ENCODE results near the gene WSB2.
"Not testable (repeated sequence)": the region's sequence is repeated elsewhere in the genome, so short reads cannot be mapped to it uniquely, and the experiment has no call there.

WSB2 gene

DNA sequence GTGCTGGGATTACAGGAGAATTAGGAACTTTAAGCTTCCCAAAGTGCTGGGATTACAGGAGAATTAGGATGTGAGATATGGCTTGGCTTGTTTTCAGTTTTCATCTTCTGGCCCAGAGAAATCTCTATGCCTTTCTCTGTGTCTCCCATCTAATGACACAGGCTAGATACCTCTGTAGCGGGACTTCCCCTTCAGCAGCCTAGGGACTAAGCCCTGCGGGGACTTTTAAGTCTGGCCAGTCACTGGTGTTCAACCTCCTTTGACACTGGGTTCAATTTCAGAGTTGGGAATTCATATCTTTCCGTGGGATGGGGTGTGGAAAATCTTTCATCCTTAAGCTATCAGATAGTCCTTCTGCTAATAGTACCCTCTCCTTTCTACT lies 38.3 kb downstream of the WSB2 start:
- H3K36me3 ChIP-seq (ENCODE audit: control insufficient read depth, insufficient read depth, low read length) = peaks cover 37% of the 10 kb centered on the region
- H3K27ac ChIP-seq (ENCODE audit: insufficient read depth, low read length, poor library complexity, severe bottlenecking) = no peak overlapping the region

GRCh38 chr12:118022097-118022727 lies 38.8 kb downstream of the WSB2 start:
- not testable (repeated sequence) for H3K27me3 ChIP-seq (replicated peaks; ENCODE audit: control insufficient read depth, insufficient read depth, low read length, poor library complexity, severe bottlenecking); DNase-seq; H3K27ac ChIP-seq (ENCODE audit: insufficient read depth, low read length, poor library complexity, severe bottlenecking); H3K4me1 ChIP-seq (ENCODE audit: control insufficient read depth, insufficient read depth, low read length, poor library complexity, severe bottlenecking); H3K9me3 ChIP-seq (ENCODE audit: control insufficient read depth, low read length); H3K4me3 ChIP-seq (ENCODE audit: insufficient read depth, low read depth, low read length, poor library complexity, severe bottlenecking)
- peaks cover 37% of the 10 kb centered on the region for H3K36me3 ChIP-seq (ENCODE audit: control insufficient read depth, insufficient read depth, low read length)

More for the DNA sequence above, 38.3 kb downstream of the WSB2 start:
- Histone ChIP-seq H3K4me1 (ENCODE audit: control insufficient read depth, insufficient read depth, low read length, poor library complexity, severe bottlenecking) (no peaks in the 10 kb centered on the region), H3K4me3 (ENCODE audit: insufficient read depth, low read depth, low read length, poor library complexity, severe bottlenecking) (no peak overlapping the region), H3K9me3 (ENCODE audit: control insufficient read depth, low read length) (no peaks in the 10 kb centered on the region), H3K27me3 (replicated peaks; ENCODE audit: control insufficient read depth, insufficient read depth, low read length, poor library complexity, severe bottlenecking) (no peaks in the 10 kb centered on the region)
- DNase-seq = no peak

- H3K9me3 ChIP-seq (ENCODE audit: control insufficient read depth, low read length) = no peaks in the 10 kb centered on the region
- H3K36me3 ChIP-seq (ENCODE audit: control insufficient read depth, insufficient read depth, low read length) = peaks cover 19% of the 10 kb centered on the region
- no peaks in the 10 kb centered on the region for H3K27me3 ChIP-seq (replicated peaks; ENCODE audit: control insufficient read depth, insufficient read depth, low read length, poor library complexity, severe bottlenecking)
- no peak for DNase-seq
- H3K27ac ChIP-seq (ENCODE audit: insufficient read depth, low read length, poor library complexity, severe bottlenecking) = no peak overlapping the region
- H3K4me1 ChIP-seq (ENCODE audit: control insufficient read depth, insufficient read depth, low read length, poor library complexity, severe bottlenecking) = peaks cover 7% of the 10 kb centered on the region
- H3K4me3 ChIP-seq (ENCODE audit: insufficient read depth, low read depth, low read length, poor library complexity, severe bottlenecking) = no peak overlapping the region
Observed at GRCh38 chr12:118020036-118020435, 40.9 kb downstream of the WSB2 start.

DNA sequence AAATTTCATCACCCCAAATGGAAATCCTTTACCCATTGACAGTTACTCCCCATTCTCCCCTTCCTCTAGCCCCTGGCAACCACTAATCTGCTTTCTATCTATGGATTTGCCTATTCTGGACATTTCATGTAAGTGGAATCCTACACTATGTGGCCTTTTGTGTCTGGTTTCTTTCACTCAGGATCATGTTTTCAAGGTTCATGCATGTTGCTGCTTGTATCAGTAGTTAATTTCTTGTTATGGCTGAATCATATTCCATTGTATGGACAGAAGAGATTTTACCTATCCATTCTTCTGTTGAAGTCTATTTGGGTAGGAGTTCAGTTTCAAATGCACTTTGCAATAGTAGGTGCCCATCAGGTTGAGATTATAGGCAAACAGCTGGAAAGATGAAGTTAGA lies 43.1 kb downstream of the WSB2 start:
- DNase-seq = no peak
- peaks cover 13% of the 10 kb centered on the region for H3K36me3 ChIP-seq (ENCODE audit: control insufficient read depth, insufficient read depth, low read length)
- H3K9me3 ChIP-seq (ENCODE audit: control insufficient read depth, low read length) = no peaks in the 10 kb centered on the region
- no peak overlapping the region for H3K27ac ChIP-seq (ENCODE audit: insufficient read depth, low read length, poor library complexity, severe bottlenecking)
- H3K27me3 ChIP-seq (replicated peaks; ENCODE audit: control insufficient read depth, insufficient read depth, low read length, poor library complexity, severe bottlenecking) = no peaks in the 10 kb centered on the region
- no peak overlapping the region for H3K4me3 ChIP-seq (ENCODE audit: insufficient read depth, low read depth, low read length, poor library complexity, severe bottlenecking)
- H3K4me1 ChIP-seq (ENCODE audit: control insufficient read depth, insufficient read depth, low read length, poor library complexity, severe bottlenecking) = peaks cover 7% of the 10 kb centered on the region

GRCh38 chr12:118016424-118017264 lies 44.3 kb downstream of the WSB2 start, which contains the start of gene RFC5:
Gene RFC5, plus strand, starts transcription at chr12:118016703. Its CDS starts 125 bp downstream, at chr12:118016828.
- DNase-seq = peak; percentile 93 to 98 (median 94)
- H3K4me1 ChIP-seq (ENCODE audit: control insufficient read depth, insufficient read depth, low read length, poor library complexity, severe bottlenecking) = peaks cover 7% of the 10 kb centered on the region
- no peaks in the 10 kb centered on the region for H3K27me3 ChIP-seq (replicated peaks; ENCODE audit: control insufficient read depth, insufficient read depth, low read length, poor library complexity, severe bottlenecking)
- H3K27ac ChIP-seq (ENCODE audit: insufficient read depth, low read length, poor library complexity, severe bottlenecking) = peak within 1 kb of the TSS; percentile 39
- no peaks in the 10 kb centered on the region for H3K9me3 ChIP-seq (ENCODE audit: control insufficient read depth, low read length)
- H3K36me3 ChIP-seq (ENCODE audit: control insufficient read depth, insufficient read depth, low read length) = peaks cover 7% of the 10 kb centered on the region
- H3K4me3 ChIP-seq (ENCODE audit: insufficient read depth, low read depth, low read length, poor library complexity, severe bottlenecking) = peak within 1 kb of the TSS; percentile 89

- Histone ChIP-seq H3K4me3 (ENCODE audit: insufficient read depth, low read depth, low read length, poor library complexity, severe bottlenecking) (peak overlapping the region; percentile 89), H3K4me1 (ENCODE audit: control insufficient read depth, insufficient read depth, low read length, poor library complexity, severe bottlenecking) (peaks cover 7% of the 10 kb centered on the region), H3K36me3 (ENCODE audit: control insufficient read depth, insufficient read depth, low read length) (peaks cover 7% of the 10 kb centered on the region), H3K27ac (ENCODE audit: insufficient read depth, low read length, poor library complexity, severe bottlenecking) (no peak overlapping the region), H3K9me3 (ENCODE audit: control insufficient read depth, low read length) (no peaks in the 10 kb centered on the region), H3K27me3 (replicated peaks; ENCODE audit: control insufficient read depth, insufficient read depth, low read length, poor library complexity, severe bottlenecking) (no peaks in the 10 kb centered on the region)
- DNase-seq = no peak
Observed at GRCh38 chr12:118015944-118016343, 45.0 kb downstream of the WSB2 start.

- H3K27me3 ChIP-seq (replicated peaks; ENCODE audit: control insufficient read depth, insufficient read depth, low read length, poor library complexity, severe bottlenecking) = no peaks in the 10 kb centered on the region
- no peak overlapping the region for H3K4me3 ChIP-seq (ENCODE audit: insufficient read depth, low read depth, low read length, poor library complexity, severe bottlenecking)
- H3K4me1 ChIP-seq (ENCODE audit: control insufficient read depth, insufficient read depth, low read length, poor library complexity, severe bottlenecking) = peaks cover 7% of the 10 kb centered on the region
- peaks cover 7% of the 10 kb centered on the region for H3K36me3 ChIP-seq (ENCODE audit: control insufficient read depth, insufficient read depth, low read length)
- no peak for DNase-seq
- no peaks in the 10 kb centered on the region for H3K9me3 ChIP-seq (ENCODE audit: control insufficient read depth, low read length)
- no peak overlapping the region for H3K27ac ChIP-seq (ENCODE audit: insufficient read depth, low read length, poor library complexity, severe bottlenecking)
Observed at GRCh38 chr12:118015306-118015705, 45.7 kb downstream of the WSB2 start.

- Histone ChIP-seq H3K27ac (ENCODE audit: insufficient read depth, low read length, poor library complexity, severe bottlenecking) (no peak overlapping the region), H3K9me3 (ENCODE audit: control insufficient read depth, low read length) (no peaks in the 10 kb centered on the region), H3K27me3 (replicated peaks; ENCODE audit: control insufficient read depth, insufficient read depth, low read length, poor library complexity, severe bottlenecking) (no peaks in the 10 kb centered on the region), H3K4me1 (ENCODE audit: control insufficient read depth, insufficient read depth, low read length, poor library complexity, severe bottlenecking) (peaks cover 7% of the 10 kb centered on the region), H3K4me3 (ENCODE audit: insufficient read depth, low read depth, low read length, poor library complexity, severe bottlenecking) (no peak overlapping the region), H3K36me3 (ENCODE audit: control insufficient read depth, insufficient read depth, low read length) (no peaks in the 10 kb centered on the region)
- DNase-seq = no peak
Observed at GRCh38 chr12:118013283-118013682, 47.7 kb downstream of the WSB2 start.

- DNase-seq = no peak
- Histone ChIP-seq H3K27ac (ENCODE audit: insufficient read depth, low read length, poor library complexity, severe bottlenecking) (no peak overlapping the region), H3K36me3 (ENCODE audit: control insufficient read depth, insufficient read depth, low read length) (no peaks in the 10 kb centered on the region), H3K4me3 (ENCODE audit: insufficient read depth, low read depth, low read length, poor library complexity, severe bottlenecking) (no peak overlapping the region), H3K27me3 (replicated peaks; ENCODE audit: control insufficient read depth, insufficient read depth, low read length, poor library complexity, severe bottlenecking) (no peaks in the 10 kb centered on the region), H3K4me1 (ENCODE audit: control insufficient read depth, insufficient read depth, low read length, poor library complexity, severe bottlenecking) (peaks cover under 1% of the 10 kb centered on the region), H3K9me3 (ENCODE audit: control insufficient read depth, low read length) (no peaks in the 10 kb centered on the region)
Observed at GRCh38 chr12:118011961-118012360, 49.0 kb downstream of the WSB2 start.

DNA sequence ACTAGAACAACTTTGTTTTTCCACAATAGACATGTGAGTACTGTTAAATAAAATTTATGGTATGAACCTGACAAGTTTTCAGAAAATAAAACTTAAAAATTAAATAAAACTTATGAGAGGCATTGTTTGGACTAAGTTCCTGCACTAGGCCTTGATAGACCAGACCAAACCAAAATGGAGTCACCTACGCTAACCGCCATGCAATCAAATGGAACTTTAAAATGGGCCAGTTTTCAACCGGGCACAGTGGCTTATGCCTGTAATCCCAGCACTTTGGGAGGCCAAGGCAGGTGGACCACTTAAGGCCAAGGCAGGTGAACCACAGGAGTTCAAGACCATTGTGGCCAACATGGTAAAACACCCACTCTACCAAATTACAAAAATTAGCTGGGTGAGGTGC lies 49.6 kb downstream of the WSB2 start:
- no peak overlapping the region for H3K27ac ChIP-seq (ENCODE audit: insufficient read depth, low read length, poor library complexity, severe bottlenecking)
- no peaks in the 10 kb centered on the region for H3K36me3 ChIP-seq (ENCODE audit: control insufficient read depth, insufficient read depth, low read length)
- no peaks in the 10 kb centered on the region for H3K9me3 ChIP-seq (ENCODE audit: control insufficient read depth, low read length)
- no peaks in the 10 kb centered on the region for H3K27me3 ChIP-seq (replicated peaks; ENCODE audit: control insufficient read depth, insufficient read depth, low read length, poor library complexity, severe bottlenecking)
- no peaks in the 10 kb centered on the region for H3K4me1 ChIP-seq (ENCODE audit: control insufficient read depth, insufficient read depth, low read length, poor library complexity, severe bottlenecking)
- H3K4me3 ChIP-seq (ENCODE audit: insufficient read depth, low read depth, low read length, poor library complexity, severe bottlenecking) = no peak overlapping the region
- no peak for DNase-seq
